ENCODE measurements around the gene GJA4.
"Not testable (repeated sequence)": the region's sequence is repeated elsewhere in the genome, so short reads cannot be mapped to it uniquely, and the experiment has no call there.

The GJA4 gene

DNA sequence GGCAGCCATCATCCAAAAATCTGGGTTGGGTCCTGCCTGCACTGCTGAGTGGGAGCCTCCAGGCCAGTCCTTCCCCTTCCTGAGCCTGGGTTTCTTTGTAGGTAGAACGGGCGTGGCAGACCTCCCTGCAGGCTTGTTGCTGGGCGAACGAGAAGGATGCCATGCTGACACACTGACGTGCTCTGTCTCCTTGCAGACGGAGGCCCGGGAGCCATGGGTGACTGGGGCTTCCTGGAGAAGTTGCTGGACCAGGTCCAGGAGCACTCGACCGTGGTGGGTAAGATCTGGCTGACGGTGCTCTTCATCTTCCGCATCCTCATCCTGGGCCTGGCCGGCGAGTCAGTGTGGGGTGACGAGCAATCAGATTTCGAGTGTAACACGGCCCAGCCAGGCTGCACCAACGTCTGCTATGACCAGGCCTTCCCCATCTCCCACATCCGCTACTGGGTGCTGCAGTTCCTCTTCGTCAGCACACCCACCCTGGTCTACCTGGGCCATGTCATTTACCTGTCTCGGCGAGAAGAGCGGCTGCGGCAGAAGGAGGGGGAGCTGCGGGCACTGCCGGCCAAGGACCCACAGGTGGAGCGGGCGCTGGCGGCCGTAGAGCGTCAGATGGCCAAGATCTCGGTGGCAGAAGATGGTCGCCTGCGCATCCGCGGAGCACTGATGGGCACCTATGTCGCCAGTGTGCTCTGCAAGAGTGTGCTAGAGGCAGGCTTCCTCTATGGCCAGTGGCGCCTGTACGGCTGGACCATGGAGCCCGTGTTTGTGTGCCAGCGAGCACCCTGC lies 1.4 kb downstream of the GJA4 start:
- DNase-seq, result no peak

DNA sequence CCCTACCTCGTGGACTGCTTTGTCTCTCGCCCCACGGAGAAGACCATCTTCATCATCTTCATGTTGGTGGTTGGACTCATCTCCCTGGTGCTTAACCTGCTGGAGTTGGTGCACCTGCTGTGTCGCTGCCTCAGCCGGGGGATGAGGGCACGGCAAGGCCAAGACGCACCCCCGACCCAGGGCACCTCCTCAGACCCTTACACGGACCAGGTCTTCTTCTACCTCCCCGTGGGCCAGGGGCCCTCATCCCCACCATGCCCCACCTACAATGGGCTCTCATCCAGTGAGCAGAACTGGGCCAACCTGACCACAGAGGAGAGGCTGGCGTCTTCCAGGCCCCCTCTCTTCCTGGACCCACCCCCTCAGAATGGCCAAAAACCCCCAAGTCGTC lies 2.0 kb downstream of the GJA4 start:
- no peak for DNase-seq

DNA sequence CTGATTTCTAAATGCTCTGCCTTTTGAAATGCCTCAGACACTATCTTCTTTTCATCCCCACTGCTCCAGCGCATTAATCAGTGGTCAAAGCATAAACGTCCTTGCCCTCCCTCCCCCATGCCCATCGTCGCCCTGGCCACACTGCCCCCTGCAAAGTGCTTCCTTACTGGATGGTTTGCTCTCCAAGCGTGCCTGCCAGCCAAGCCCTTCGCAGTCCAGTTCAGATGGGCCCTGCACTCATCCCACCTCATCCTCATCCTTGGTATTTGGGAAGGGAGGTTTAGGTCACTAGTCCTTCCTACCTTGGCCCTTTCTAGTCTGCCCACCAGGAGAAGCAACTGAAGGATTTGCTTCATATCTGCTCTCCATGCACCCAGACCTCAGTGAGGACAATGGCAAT lies 3.1 kb downstream of the GJA4 start:
- no peak for DNase-seq

DNA sequence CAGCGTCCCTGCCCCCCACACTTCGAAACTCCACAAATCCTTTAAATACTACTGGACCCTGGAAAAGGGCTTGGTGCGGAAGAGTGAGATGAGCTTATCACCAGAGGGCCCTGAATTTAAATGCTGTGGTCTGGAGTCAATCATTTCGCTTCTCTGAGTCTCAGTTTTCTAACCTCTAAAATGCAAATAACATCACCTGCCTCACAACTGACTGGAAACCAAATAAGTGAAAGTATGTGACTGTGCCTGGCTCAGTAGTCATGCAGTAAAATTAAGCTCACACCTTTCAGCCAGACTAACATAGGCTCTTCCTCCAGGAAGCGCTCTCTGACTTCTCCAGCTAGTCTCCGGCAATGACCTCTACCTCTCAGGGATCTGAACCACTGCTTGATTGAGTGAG lies 4.2 kb downstream of the GJA4 start:
- DNase-seq, result no peak

DNA sequence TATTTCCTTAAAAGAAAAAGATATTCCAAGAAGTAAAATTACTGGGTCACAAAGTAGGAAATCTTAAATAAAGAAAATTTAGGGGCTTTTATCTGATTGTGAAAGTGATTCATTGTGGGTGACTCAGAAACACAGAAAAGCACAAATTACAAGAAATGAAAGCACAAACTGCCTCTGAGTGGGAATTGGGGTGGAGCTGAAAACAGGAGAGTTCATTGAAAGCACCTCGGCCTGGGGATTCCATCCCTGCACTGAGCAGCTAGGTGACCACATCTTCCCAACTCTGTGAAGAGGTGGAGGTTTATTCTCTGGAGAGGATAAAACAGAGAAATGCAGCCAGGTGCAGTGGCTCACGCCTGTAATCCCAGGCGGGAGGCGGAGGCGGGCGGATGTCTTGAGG lies 7.4 kb downstream of the GJA4 start:
- DNase-seq, result no peak

DNA sequence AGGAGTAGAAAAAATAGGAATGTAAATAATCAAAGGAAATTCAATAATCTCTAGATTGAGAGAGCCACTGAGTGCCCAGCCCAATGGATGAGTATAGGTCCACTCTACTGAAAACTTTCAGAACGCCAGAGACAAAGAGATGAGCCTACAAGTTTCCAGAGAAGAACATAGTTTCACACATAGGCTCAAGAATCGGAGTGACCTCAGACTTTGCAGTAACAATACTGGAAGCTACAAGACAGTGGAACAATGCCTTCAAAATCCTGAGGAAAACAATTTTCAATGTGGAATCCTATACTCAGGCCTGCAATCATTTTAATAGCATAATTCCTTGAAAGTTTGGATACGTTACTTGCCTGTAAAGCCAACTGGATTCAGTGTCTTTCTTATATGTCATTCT lies 11.0 kb downstream of the GJA4 start:
- no peak for DNase-seq

DNA sequence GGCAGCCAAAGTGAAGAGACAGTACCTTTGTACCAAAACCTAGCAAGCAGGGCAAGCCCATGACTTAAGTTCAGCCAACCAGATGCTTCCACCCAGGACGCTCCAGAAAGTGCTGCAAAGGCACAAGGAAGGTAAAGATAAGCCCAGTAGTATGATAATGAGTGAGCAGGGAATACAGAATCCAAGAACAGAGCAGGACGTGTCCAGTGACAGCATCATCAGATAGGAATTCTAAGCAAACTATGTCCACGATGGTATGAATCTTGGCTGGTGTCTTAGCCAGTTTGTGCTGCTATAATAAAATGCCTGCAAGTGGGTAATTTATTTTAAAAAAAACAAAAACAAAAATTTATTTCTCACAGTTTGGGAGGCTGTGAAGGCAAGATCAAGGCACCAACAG lies 13.6 kb downstream of the GJA4 start:
- no peak for DNase-seq

DNA sequence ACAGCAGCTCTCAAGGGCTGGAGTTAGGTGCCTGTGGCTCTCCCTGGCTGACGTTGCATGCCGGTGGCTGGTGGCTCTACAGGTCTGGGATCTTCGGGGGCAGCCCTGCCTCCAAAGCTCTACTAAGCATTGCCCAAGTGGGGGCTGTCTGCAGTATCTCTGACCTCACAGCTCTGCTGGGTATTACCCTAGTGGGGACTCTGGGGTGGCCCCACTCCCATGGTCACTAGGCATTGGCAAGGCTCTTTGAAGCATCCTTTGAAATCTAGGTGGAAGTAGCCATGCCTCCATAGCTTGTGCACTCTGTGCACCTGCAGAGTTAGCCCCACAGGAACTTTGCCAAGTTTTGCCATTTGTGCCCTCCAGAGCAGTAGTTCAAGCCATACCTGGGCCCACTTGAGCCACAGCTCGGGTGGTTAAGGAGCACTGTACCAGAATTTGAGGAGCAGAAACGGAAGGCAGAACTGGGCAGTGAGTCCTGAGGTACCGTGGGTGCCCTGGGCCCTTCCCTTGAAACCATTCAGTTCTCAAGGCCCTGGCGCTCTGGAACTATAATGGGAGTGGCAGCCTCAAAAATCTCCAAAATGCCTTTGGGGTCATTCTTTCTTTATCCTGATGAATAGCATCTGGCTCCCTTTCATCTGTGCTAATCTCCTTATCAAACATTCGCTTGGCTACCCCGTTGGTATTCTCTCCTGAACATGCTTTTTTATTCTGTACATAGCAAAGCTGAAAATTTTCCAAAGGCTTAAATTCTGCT lies 15.4 kb downstream of the GJA4 start:
- no peak for DNase-seq

DNA sequence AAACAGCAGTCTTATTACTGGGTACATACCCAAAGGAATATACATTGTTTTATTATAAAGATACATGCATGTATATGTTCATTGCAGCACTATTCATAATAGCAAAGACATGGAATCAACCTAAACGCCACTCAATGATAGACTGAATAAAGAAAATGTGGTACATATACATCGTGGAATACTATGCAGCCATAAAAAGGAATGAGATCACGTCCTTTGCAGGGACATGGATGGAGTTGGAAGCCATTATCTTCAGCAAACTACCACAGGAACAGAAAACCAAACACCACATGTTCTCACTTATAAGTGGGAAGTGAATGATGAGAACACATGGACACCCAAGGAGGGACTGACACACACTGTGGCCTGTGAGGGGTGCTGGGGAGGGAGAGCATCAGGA lies 18.0 kb downstream of the GJA4 start:
- DNase-seq, result not testable (repeated sequence)

DNA sequence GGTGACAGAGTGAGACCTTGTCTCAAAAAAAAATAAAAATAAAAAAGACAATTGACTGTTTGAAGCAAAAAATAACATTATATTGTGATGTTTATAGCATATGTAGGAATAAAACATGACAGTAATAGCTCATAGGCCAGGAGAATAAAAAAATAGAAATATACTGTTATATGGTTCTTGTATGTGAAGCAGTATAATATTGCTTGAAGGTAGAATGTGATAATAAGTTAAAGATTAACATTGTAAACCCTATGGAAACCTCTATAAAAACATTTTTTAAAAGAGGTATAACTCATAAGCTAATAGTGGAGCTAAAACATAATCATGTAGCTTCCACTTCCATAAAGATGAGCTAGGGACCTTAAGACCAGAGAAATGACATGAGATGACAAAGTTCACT lies 23.5 kb downstream of the GJA4 start:
- DNase-seq, result no peak

DNA sequence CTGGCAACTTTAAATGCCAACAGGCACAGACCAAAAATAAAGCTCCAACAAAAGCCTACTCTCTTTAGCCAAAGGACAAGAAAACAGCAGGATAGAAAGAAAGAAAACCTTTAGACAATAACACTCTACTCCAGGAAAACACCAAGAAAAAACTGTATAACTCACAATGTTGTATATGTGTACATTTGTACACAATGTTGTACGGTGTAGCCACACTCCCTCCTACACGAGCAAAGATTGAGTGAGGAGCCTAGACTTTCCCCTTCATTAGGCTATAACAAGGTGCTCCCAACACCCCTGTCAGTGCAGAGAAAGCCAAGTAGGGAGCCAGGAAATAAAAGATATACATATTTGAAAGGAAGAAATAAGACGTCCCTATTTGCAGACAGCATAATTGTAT lies 24.0 kb downstream of the GJA4 start:
- DNase-seq, result no peak

DNA sequence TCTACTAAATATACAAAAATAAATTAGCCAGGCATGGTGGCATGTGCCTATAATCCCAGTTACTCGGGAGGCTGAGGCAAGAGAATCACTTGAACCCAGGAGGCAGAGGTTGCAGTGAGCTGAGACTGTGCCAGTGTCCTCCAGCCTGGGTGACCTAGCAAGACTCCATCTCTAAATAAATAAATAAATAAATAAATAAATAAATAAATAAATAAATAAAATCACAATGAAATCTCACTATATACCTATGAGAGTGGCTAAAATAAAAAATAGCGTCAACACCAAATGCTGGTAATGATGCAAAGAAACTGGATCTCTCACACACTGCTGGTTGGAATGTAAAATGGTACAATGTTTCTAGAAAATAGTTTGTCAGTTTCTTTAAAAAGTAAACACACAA lies 26.1 kb downstream of the GJA4 start:
- not testable (repeated sequence) for DNase-seq

DNA sequence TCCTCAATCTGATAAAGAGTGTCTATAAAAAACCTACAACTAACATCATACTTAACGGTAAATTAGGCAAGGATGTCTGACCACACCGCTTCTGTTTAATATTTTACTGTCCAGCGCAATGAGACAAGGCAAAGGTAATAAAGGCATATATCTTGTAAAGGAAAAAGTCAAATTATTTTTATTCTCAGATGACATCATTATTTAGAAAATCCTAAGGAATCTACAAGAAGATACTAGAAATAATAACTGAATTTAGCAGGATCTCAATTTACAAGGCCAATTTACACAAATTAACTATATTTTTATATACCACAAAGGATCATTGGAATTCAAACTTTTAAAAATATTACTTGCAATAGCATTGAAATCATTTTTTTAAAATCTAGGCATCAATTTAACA lies 29.4 kb downstream of the GJA4 start:
- DNase-seq, result no peak

DNA sequence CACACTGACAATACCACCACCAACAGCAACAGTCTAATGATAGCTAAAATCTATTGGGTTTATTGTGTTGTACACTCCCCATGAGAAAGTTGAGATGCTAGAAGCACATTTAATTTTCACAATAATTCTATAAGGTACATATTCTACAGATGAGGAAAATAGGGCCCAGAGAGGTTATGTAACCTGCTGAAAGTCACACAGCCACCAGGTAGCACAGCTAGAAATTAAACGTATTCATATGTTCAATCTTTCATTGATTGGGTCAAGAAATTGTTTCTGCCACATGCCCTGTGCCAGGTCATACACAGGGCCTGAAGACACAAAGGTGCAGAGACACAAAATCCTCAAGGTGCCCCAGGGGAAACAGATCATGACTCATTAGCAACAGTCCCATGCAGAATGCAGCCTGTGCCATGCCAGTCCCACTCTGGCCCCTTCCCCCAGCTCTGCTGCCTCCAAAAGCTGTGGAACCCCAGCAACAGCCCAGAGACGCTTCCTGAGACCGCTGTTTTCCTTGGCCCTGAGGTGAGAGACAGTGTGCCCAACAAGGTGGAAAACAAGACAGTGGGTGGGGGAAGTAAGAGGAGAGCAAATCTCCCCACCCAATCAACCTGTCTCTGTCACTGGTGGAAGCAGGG lies 32.1 kb downstream of the GJA4 start:
- no peak for DNase-seq

DNA sequence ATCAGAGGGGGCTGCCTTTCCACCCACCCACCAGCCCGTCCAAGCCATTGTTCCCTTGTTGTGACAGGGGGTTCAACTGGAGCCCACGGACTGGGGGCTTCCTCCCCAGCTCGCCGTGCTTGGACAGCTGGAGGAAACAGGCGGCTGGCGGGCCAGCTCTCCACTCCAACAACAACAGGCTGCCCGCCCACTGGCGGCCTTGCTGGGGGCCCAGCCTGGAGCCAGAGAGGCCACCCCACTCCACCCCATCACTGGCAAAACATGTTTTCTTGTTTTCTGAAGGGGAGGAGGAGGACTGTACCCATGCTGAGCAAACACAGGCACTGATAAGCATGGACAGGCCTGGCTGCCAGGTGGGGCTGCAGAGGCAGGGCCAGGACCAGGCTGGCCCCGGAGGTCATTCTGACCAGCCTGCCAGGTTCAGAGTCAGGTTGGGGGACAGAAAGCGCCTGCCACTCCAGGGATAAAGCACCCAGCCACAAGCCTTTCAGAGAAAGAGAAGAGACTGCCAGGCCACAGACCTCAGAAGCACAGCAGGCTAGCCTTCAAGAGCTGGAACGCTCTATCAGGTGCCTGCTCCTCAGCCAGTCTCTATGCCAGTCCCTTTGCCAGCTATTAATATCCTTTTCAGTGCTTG lies 32.8 kb downstream of the GJA4 start:
- no peak for DNase-seq

DNA sequence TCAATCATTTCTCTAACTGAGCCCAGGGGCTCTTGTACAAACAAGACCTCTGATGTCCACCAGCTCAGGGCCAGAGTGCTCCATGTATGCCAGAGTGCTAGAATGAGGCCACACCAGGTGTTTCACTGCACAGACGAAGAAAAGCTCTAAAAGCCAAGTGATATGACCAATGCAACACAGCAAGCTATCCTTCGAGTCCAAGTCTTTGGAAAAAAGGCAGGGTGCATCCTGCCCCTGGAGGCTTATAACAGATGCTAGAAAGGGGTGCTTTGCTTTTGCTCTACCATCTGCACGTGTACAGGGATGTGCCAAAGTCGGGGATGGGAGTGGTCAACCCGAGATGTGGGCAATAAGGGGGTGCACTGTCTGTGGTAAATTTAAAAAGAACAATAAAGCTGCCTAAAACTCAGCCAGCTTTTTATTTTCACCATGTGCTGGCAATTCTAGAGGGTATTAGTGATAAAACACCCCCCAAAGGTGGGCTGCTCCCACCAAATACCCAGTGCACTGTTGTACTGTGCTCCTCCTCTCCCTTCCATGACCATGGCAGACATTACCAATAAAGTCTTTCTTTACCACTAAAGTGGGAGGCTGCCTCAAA lies 34.6 kb downstream of the GJA4 start:
- no peak for DNase-seq

DNA sequence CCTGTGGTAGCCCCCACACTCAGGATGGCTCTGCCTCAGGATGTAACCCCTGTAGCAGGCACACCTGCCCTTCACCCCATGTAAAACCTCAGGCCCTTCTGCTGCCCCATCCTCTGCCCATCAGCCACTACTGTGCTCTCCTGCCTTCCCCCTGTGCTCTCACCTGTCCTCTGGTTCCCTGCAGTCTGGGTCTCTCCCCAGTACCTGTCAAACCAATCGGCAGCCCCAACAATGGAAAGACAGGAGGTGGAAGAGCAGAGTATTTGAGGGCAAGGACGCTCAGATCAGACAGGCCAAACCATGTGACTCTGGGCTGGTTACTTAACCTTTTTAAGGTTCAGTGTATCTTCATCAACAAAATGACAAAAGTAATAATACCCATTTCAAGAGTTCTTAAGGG lies 35.8 kb downstream of the GJA4 start:
- DNase-seq, result no peak

DNA sequence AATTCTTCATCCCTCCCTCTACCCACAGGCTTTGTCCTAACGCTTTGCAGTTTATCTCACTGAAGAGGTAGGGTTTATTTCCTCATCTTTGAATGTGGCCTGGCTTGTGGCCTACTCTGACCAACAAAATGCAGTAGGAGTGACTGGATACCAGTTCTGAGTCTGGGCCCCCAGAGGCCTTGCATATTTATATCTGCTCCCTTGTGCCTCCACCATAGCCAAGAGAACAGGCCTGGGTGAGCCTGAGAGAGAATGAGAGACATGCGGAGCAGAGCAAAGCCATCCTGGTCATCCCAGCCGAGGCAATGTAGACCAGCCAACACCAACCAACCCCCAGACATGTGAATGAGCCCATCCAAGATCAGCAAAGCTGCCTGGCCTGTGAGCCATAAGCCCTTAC lies 36.5 kb downstream of the GJA4 start:
- no peak for DNase-seq

DNA sequence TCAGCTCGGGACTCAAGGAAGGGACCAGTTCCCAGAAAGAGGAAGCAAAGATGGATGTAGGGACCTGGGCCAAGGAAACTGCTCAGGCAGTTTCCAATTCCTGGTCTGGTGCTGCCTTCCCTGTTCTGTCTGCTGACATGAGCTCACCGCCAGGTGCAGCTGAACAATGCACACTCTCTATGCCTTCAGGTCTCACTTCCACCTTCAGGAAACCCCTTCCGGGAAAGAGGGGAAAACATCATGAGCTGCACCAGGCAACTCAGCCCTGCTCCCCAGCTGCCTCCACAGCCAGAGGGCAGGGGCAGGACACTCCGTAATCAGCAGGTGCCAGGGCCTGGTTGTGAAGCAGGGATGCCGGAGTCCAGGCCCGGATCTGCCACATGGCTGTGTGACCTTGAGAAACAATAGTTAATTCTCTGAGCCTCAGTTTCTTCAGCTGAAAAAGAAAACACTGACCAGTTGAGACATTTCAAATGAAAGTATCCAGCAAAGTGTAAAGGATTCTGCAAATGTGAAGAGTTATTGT lies 39.0 kb downstream of the GJA4 start:
- DNase-seq, result no peak

DNA sequence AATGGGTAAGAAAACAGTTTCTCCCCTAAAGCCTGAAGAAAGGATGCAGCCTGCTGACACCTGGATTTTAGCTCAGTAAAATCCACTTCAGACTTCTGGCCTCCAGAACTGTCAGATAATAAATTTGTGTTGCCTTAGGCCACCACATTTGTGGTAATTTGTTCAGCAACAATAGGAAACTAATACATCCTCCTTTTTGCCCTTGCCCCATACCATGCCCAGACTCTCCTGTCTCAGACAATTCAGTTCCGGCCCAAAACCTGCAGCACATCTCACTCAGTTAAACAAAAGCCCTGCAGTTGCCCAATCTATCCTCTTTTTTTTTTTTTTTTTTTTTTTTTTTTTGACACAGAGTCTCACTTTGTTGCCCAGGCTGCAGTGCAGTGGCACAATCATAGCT lies 40.9 kb downstream of the GJA4 start:
- DNase-seq, result no peak

DNA sequence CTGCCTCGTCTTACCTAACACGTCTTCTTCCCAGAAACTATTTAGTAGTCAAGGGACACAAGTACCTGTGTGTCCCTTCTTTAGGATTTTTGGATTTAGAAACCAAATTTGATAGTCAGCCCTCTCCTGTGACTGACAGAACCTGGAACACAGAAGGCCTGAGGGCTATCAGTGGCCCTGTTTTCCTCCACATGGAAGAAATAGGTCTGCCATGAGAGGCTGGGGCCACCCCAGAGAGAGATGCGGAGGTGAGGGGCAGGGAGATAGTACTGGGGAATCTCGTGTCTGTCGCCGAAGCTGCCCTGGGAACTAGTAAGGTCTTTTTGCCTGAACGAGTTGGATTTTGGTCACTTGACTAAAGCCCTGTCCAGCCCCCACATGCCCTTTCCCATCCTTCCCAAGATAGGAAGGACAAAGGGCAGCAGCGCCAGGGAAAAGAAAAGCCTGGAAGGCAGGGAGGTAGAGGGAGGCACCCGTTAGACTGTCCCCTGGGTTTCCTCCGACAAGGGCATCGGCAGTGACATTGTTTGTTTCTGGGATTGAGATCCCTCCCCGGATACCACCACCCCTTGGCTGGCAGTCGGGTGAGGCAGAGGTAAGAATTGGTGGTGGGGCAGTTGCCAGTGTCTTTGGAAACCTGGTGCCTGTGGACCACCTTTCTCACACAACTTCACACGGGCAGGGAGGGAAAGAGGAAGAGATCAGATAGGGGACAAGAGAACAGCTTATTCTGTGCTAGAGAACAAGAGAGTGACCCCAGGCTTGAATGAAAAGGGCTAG lies 46.9 kb downstream of the GJA4 start:
- DNase-seq, result no peak

DNA sequence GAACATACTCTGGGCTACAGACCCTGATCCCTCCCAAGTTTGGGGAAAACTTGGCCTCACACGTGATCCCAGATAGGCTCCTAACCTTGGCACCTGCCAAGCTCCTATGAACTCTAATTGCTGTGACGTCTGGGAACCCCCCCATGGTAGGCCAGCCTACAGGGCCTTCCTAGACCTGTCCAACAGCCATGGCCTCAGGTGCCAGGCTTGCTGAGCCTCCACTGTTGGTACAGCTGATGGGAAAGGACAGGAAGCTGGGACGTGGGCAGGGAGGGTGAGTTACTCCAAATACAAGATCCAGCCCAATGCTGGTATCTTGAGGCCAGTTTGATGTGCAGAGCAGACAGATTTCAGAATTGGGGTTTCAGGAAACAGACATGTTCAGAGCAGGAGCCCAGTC lies 47.6 kb downstream of the GJA4 start:
- DNase-seq, result no peak

All from amniotic stem cell (primary cell).